ENCODE data around the gene NUDCD3.

DNA sequence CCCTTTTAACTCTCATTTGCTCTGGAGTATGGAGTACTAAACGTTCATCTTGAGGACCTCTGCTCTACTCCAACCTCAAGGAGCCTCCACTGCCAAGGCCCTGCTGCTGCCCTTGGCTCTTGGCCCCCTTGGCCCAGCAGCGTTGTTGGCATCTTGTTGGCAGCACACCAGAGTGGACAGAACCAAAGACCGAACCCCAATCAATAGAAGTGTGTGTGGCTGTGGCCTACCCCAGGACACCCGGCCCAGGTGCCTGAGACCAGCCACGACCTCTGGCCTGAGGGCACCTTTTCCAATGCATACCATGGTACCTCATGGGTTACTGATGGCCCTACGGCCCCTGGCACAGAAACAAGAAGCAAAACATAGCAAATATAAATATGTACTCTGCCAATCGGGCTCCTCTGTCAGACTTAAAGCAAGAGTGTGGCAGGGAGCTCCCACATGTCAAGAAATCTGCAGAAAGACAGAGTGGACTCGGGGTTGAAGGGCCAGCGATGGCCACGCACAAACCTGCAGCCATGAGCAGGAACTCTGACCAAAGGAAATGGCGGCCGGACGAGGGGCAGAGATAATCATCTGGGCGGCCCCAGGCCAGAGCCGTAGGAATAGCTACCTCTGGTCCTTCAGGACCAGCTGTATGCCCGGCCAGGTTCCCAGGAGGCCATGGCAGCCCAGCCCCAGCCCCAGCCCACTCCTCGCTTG is 47.8 kb upstream of the NUDCD3 start:
- TF ChIP-seq, protein P1, sequence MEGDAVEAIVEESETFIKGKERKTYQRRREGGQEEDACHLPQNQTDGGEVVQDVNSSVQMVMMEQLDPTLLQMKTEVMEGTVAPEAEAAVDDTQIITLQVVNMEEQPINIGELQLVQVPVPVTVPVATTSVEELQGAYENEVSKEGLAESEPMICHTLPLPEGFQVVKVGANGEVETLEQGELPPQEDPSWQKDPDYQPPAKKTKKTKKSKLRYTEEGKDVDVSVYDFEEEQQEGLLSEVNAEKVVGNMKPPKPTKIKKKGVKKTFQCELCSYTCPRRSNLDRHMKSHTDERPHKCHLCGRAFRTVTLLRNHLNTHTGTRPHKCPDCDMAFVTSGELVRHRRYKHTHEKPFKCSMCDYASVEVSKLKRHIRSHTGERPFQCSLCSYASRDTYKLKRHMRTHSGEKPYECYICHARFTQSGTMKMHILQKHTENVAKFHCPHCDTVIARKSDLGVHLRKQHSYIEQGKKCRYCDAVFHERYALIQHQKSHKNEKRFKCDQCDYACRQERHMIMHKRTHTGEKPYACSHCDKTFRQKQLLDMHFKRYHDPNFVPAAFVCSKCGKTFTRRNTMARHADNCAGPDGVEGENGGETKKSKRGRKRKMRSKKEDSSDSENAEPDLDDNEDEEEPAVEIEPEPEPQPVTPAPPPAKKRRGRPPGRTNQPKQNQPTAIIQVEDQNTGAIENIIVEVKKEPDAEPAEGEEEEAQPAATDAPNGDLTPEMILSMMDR (IDR thresholded peaks at IDR 0.05 in 8 of 11, conservative IDR thresholded peaks at IDR 0.05 in 3 of 11): no peak
- TF ChIP-seq POLR2AphosphoS5 (IDR thresholded peaks at IDR 0.05): no peak
- TF ChIP-seq POLR2A (IDR thresholded peaks at IDR 0.05): no peak
